Activated T-cell treated with anti-CD3 and anti-CD28 coated beads, Interleukin-2, amount 50 U/mL, for 24 hours (primary cell): ENCODE data around the gene ATP2C2.
"Not testable (repeated sequence)": the region's sequence is repeated elsewhere in the genome, so short reads cannot be mapped to it uniquely, and the experiment has no call there.

Source experiments
- DNase-seq: peaks from one replicate; pipeline ENCODE4 v3.0.0-alpha.2; 2020
- H3K27ac Mint-ChIP-seq: 2 replicates; pipeline ENCODE4 v1.8.0; 2020; ENCODE audit warnings: mild to moderate bottlenecking, mixed read lengths
- H3K27me3 Mint-ChIP-seq: 2 replicates; pipeline ENCODE4 v1.8.0; 2020; ENCODE audit warnings: mixed read lengths
- H3K36me3 Mint-ChIP-seq: 2 replicates; pipeline ENCODE4 v1.8.0; 2020; ENCODE audit warnings: low read depth, mixed read lengths
- H3K4me1 Mint-ChIP-seq: 2 replicates; pipeline ENCODE4 v1.8.0; 2020; ENCODE audit warnings: low read depth, mixed read lengths
- H3K4me3 Mint-ChIP-seq: 2 replicates; pipeline ENCODE4 v1.8.0; 2020; ENCODE audit warnings: mild to moderate bottlenecking, moderate library complexity, mixed read lengths
- H3K9me3 Mint-ChIP-seq: 2 replicates; pipeline ENCODE4 v1.8.0; 2020; ENCODE audit warnings: mixed read lengths

The ATP2C2 gene

GRCh38 chr16:84390131-84390785, 21.9 kb downstream of the ATP2C2 start:
- Mint-ChIP-seq H3K36me3 (no peaks in the 10 kb centered on the region), H3K27ac (no peak overlapping the region), H3K27me3 (peaks cover 18% of the 10 kb centered on the region), H3K4me3 (no peak overlapping the region), H3K4me1 (no peaks in the 10 kb centered on the region), H3K9me3 (peaks cover 11% of the 10 kb centered on the region)
- no peak for DNase-seq

GRCh38 chr16:84391151-84392030, 23.1 kb downstream of the ATP2C2 start:
- Mint-ChIP-seq H3K27ac (no peak overlapping the region), H3K4me1 (no peaks in the 10 kb centered on the region), H3K9me3 (peaks cover under 1% of the 10 kb centered on the region), H3K27me3 (peaks cover 24% of the 10 kb centered on the region), H3K36me3 (no peaks in the 10 kb centered on the region), H3K4me3 (no peak overlapping the region)
- DNase-seq, result no peak

- H3K36me3 Mint-ChIP-seq, result no peaks in the 10 kb centered on the region
- DNase-seq, result no peak
- H3K9me3 Mint-ChIP-seq, result no peaks in the 10 kb centered on the region
- H3K27me3 Mint-ChIP-seq, result peaks cover 27% of the 10 kb centered on the region
- no peak overlapping the region for H3K27ac Mint-ChIP-seq
- H3K4me3 Mint-ChIP-seq, result no peak overlapping the region
- no peaks in the 10 kb centered on the region for H3K4me1 Mint-ChIP-seq
Observed at GRCh38 chr16:84392031-84392360, 23.7 kb downstream of the ATP2C2 start.

DNA sequence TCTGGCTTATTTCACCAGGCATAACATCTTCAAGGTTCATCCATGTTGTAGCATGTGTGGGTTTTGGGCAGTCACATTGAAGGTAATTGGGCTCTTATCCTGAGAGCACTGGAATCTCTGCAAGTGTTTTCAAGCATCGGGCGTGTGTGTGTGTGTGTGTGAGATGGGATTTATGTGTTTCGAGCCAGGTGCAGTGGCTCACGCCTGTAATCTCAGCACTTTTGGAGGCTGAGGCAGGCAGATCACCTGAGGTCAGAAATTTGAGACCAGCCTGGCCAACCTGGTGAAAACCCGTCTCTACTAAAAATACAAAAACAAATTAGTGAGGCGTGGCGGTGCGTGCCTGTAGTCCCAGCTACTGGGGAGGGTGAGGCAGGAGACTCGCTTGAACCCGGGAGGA, 27.7 kb downstream of the ATP2C2 start:
- H3K27ac Mint-ChIP-seq, H3K36me3 Mint-ChIP-seq, H3K4me3 Mint-ChIP-seq, H3K9me3 Mint-ChIP-seq, H3K4me1 Mint-ChIP-seq, DNase-seq: not testable (repeated sequence)
- peaks cover 32% of the 10 kb centered on the region for H3K27me3 Mint-ChIP-seq

GRCh38 chr16:84396537-84397008, 28.2 kb downstream of the ATP2C2 start:
- no peak overlapping the region for H3K4me3 Mint-ChIP-seq
- H3K4me1 Mint-ChIP-seq, result no peaks in the 10 kb centered on the region
- no peaks in the 10 kb centered on the region for H3K9me3 Mint-ChIP-seq
- peaks cover 29% of the 10 kb centered on the region for H3K27me3 Mint-ChIP-seq
- no peak for DNase-seq
- no peaks in the 10 kb centered on the region for H3K36me3 Mint-ChIP-seq
- no peak overlapping the region for H3K27ac Mint-ChIP-seq

DNA sequence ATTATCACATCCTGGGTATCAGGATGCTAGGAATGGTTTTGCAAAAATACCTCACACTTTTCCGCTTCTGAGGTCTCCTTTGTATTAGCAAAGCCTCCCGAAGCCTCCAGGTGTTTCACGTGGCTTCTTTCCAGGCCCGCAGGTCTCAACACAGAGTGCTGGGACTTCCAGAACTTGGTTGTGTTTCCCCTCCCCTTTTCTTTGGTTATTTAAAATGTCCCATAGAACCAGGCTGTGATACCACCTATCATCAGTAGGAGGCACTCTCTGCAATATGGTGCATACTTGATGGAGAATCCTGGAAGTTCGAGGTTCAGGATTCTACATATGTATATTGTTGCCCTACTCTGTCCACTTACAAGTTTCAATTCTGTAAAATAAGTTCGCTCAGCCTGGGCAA, 28.8 kb downstream of the ATP2C2 start:
- Mint-ChIP-seq H3K4me3 (no peak overlapping the region), H3K9me3 (no peaks in the 10 kb centered on the region), H3K4me1 (no peaks in the 10 kb centered on the region), H3K27ac (no peak overlapping the region), H3K27me3 (peaks cover 32% of the 10 kb centered on the region), H3K36me3 (no peaks in the 10 kb centered on the region)
- DNase-seq, result no peak

GRCh38 chr16:84398701-84399100, 30.4 kb downstream of the ATP2C2 start:
- no peaks in the 10 kb centered on the region for H3K36me3 Mint-ChIP-seq
- H3K4me3 Mint-ChIP-seq, result no peak overlapping the region
- H3K27me3 Mint-ChIP-seq, result peaks cover 35% of the 10 kb centered on the region
- H3K9me3 Mint-ChIP-seq, result no peaks in the 10 kb centered on the region
- no peak for DNase-seq
- H3K27ac Mint-ChIP-seq, result no peak overlapping the region
- no peaks in the 10 kb centered on the region for H3K4me1 Mint-ChIP-seq

- not testable (repeated sequence) for H3K4me1 Mint-ChIP-seq, H3K9me3 Mint-ChIP-seq, H3K36me3 Mint-ChIP-seq, DNase-seq, H3K4me3 Mint-ChIP-seq, H3K27ac Mint-ChIP-seq
- H3K27me3 Mint-ChIP-seq, result peaks cover 37% of the 10 kb centered on the region
Observed at GRCh38 chr16:84399912-84400311, 31.6 kb downstream of the ATP2C2 start.

DNA sequence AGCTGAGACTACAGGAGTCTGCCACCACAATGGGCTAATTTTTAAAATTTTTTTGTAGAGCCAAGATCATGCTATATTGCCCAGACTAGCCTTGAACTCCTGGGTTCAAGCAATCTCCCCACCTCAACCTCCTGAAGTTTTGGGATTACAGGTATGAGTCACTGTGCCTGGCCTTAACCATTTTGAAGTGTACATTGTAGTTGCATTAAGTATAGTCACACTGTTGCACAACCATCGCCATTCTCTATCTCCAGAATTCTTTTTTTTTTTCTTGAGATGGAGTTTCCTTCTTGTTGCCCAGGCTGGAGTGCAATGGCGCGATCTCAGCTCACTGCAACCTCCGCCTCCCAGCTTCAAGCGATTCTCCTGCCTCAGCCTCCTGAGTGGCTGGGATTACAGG, 35.1 kb downstream of the ATP2C2 start:
- DNase-seq, H3K27ac Mint-ChIP-seq, H3K36me3 Mint-ChIP-seq, H3K9me3 Mint-ChIP-seq, H3K4me1 Mint-ChIP-seq, H3K4me3 Mint-ChIP-seq: not testable (repeated sequence)
- H3K27me3 Mint-ChIP-seq, result peaks cover 49% of the 10 kb centered on the region

DNA sequence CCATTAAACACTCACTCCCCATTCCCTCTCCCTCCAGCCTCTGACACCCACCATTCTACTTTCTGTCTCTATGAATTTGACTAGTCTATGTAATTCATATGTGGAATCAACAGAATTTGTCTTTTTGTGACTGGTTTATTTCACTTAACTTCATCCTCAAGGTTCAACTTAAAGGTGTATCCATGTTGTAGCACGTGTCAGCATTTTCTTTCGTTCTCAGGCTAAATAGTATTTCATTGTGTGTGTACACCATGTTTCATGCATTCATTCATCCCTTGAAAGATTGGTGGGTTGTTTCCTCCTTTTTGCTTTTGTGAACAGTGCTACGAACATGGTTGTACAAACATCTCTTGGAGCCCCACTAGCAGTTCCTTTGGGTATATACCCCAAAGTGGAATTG, 36.0 kb downstream of the ATP2C2 start:
- no peak for DNase-seq
- H3K4me1 Mint-ChIP-seq, result no peaks in the 10 kb centered on the region
- peaks cover 53% of the 10 kb centered on the region for H3K27me3 Mint-ChIP-seq
- no peaks in the 10 kb centered on the region for H3K36me3 Mint-ChIP-seq
- H3K9me3 Mint-ChIP-seq, result no peaks in the 10 kb centered on the region
- H3K4me3 Mint-ChIP-seq, result no peak overlapping the region
- H3K27ac Mint-ChIP-seq, result no peak overlapping the region

DNA sequence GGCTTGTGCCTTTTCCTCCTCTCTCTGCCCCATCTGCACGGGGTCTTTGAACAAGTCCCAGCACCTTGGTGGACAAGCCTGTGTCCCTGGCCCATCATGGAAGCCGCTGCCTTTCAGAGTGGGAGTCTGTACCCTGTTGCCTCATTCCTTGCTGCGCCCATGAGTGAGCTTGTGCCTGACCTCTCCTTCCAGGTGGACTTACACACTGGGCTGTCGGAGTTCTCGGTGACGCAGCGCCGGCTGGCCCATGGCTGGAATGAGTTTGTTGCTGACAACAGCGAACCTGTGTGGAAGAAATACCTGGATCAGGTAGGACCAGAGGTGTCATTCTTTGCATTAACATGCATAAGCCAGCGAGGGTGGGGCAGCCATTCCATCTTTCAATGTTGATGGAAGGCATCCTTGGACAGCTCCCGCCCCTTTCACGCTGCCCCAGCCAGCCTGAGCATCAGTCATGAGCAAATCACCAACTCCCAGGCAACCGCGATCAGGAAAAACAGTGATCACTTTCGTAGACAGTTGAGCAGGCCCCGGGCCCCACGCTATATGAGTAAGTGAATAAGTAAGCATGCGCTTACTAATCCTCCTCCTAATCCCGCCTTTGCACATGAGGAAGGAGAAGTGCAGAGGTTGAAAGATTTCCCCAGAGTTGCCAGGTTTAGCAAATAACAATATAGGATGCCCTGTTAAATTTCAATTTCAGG, 36.8 kb downstream of the ATP2C2 start:
- Mint-ChIP-seq H3K36me3 (no peaks in the 10 kb centered on the region), H3K9me3 (no peaks in the 10 kb centered on the region), H3K27me3 (peaks cover 53% of the 10 kb centered on the region), H3K4me3 (no peak overlapping the region), H3K27ac (no peak overlapping the region), H3K4me1 (no peaks in the 10 kb centered on the region)
- no peak for DNase-seq

DNA sequence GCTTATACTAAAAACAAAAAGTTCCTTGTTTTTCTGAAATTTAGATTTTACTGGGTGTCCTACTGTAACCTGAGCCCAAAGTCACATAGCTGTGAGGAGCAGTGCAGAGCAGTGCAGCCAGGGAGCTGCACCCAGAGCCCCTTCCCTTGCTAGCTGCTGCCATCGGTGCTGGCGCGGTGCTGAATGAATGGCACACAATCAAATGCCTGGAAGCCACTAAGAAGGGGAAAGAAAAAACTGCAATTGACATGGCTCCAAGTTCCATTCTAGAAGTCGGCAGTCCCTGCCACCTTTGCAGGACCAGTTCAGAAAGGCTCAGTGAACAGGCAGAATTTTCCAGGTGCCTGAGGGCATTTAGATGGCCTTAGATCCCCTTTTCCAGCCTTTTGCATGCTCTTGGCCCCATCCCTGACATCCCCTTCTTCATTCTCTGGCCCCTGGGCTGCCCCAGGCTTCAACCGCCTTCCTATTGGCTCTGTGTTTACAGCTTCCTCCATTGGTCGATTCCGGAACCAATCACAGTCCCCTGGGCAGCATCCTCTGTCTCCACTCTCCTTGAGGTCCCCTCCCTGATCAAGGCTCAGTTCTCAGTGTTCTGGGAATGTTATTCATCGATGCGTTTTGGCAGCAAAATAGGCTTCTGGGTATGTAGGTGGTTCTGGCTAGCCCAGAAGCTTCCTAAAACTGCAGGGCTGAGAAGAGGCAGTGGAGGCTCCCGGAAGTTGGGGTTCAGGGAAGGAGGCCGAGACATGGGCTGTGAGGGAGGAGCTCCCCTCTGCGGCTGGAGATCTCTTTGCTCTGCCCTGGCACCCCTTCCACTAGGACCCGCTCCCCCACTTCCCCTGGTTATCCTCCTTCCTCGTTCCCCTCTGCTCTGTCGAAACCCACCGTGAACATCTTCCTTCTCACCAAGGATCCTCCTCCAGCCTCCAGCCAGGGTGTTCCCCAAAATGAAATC, 37.9 kb downstream of the ATP2C2 start:
- no peaks in the 10 kb centered on the region for H3K9me3 Mint-ChIP-seq
- H3K36me3 Mint-ChIP-seq, result no peaks in the 10 kb centered on the region
- H3K27ac Mint-ChIP-seq, result no peak overlapping the region
- no peak overlapping the region for H3K4me3 Mint-ChIP-seq
- DNase-seq, result no peak
- H3K27me3 Mint-ChIP-seq, result peaks cover 49% of the 10 kb centered on the region
- no peaks in the 10 kb centered on the region for H3K4me1 Mint-ChIP-seq

GRCh38 chr16:84407588-84408313, 39.4 kb downstream of the ATP2C2 start:
- H3K9me3 Mint-ChIP-seq, result no peaks in the 10 kb centered on the region
- H3K27ac Mint-ChIP-seq, result no peak overlapping the region
- H3K36me3 Mint-ChIP-seq, result no peaks in the 10 kb centered on the region
- no peaks in the 10 kb centered on the region for H3K4me1 Mint-ChIP-seq
- H3K27me3 Mint-ChIP-seq, result peaks cover 39% of the 10 kb centered on the region
- DNase-seq, result no peak
- no peak overlapping the region for H3K4me3 Mint-ChIP-seq
